LNCAP (cell line): ENCODE data around the gene SEMA5A.

ENCODE experiments used
- TF ChIP-seq, protein P1 (sequence below): fragments of 450-650 bp; IDR thresholded peaks from 2 replicates; pipeline ENCODE4 v1.5.1; 2017; ENCODE audit warnings: mild to moderate bottlenecking

Gene SEMA5A

DNA sequence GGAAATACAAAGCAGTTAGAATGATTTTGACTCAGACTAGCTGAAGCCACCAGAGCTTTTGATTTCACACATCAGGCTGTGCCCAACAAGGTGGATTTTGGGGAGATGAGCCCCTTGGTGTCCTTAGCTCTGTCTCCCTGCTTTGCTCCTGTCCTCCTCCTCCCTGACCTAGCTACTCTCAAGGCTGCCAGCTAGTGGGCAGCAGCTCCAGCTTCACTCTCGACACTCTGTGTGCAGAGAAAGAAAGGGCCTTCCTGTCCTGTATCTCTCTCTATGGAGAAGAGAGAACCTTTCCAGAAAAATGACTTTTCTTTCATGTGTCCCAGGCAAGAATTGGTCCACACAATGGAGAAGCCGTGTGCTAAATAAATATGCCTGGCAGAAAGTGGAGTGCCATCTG, 446.2 kb downstream of the SEMA5A start:
- TF ChIP-seq, protein P1, sequence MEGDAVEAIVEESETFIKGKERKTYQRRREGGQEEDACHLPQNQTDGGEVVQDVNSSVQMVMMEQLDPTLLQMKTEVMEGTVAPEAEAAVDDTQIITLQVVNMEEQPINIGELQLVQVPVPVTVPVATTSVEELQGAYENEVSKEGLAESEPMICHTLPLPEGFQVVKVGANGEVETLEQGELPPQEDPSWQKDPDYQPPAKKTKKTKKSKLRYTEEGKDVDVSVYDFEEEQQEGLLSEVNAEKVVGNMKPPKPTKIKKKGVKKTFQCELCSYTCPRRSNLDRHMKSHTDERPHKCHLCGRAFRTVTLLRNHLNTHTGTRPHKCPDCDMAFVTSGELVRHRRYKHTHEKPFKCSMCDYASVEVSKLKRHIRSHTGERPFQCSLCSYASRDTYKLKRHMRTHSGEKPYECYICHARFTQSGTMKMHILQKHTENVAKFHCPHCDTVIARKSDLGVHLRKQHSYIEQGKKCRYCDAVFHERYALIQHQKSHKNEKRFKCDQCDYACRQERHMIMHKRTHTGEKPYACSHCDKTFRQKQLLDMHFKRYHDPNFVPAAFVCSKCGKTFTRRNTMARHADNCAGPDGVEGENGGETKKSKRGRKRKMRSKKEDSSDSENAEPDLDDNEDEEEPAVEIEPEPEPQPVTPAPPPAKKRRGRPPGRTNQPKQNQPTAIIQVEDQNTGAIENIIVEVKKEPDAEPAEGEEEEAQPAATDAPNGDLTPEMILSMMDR: no peak

DNA sequence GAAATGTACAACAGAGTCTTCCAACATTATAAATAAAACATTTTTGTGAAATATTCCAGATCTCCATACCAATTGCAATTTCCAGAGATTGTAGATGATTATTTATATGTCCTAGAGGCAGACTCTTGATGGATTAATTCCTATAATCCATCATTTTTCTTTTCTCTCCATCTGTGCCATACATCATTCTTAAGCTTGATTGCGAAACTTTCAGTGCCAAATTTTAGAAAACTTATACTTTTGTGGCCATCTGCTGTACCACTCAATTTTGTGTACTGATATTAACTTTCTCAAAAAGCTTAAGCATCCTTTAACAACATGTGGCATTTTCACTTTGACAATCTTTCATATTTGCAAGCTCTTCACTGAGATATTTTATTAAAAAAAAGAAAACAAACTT, 446.9 kb downstream of the SEMA5A start:
- TF ChIP-seq, protein P1: no peak

DNA sequence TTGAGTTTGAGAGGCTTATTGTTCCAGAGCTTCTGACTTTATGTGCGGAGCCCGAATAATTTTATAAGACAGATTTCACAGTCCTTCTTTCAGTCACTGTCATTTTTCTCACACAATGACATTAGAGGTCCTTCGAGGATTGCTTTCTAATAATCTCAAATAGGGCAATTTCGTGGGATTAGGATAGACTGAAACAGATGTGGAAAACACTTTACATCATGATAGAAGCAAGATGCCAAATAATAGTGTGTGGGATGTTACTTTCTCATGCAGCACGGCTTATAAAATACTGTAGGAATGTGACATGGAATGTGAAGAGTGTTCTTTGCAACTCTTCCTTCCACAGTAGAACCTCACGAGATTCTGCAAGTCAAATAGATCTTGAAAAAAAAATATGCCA, 451.3 kb downstream of the SEMA5A start:
- TF ChIP-seq, protein P1: no peak

DNA sequence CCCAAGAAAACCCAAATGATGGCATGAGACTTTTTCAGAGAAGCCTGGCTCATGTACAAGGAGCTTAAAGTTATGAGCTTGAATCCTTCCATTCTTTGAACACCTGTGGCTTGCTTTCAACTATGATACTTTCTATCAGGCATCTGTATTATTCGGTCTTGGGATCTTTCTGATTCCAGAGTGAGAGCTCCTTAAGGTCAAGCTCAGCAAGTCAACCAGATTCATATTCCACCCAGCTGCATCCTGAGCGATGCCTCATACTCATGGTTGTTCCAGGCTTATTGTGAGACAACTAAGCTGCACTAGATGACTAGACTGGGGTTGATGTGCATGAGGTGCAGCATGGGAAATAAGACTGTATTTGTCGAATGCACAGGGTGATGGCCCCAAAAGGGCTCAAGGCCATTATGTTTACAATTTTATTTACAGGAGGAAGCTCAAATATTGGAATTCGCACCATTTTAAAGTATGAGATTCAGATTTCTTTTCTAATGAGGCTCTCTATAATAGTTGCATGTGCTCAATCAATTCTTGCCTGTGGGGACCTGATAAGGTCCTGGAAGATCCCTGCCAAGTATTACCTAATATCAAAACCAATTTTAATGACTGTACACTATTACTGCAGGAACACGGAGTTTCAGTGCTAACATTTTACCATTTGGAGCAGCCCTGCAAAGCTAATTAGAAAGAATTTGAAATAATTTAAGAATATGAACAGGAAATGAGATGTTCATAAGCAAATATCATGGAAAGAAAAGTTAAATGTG, 453.8 kb downstream of the SEMA5A start:
- TF ChIP-seq, protein P1: no peak

DNA sequence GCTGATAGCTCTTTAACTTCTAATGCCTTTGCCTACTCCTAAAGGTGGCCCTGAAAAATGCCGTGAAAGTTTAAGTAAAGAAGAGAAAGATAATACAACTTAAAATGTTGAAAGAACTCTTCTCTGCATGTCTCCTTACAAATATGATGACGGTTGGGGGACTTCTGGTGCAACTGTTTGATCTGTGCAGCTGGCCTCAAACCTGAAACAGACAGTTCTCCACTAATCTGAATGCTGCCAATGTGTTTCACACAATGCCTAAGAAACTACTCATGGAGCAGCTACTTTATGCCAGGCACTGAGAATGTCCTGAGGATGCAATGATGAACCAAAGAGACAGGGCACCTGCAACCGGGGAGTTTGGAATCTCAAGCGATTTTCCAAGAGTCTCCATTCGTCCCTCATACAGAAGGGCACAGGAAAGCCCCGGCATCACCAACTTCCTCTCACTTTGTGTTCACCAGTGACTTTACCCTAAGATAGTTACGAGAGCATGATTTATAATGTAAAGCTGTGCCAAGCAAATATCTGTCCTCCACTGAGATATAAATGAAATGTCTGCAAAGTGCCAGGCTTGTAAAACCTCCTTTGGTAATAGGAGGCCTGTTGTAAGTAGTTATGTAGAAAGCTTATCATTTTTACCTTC, 455.4 kb downstream of the SEMA5A start:
- TF ChIP-seq, protein P1: no peak

DNA sequence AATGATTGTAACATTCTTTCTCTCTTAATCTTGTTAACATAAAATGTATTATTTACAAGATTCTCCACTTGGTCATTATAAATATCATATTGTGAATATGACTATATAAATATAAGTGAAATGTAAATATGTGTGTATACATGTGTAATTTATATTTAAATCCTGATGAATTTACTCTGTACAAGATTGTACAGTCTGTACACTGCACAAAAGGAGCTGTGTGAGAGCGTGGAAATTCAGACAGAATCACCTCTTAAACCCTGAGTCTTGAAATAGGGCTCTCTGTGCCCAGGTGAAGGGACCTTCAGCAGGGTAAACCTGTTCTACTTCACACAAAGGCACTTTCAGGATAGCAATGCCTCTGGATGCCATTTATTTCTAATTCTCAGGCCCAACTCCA, 456.0 kb downstream of the SEMA5A start:
- TF ChIP-seq, protein P1: no peak

DNA sequence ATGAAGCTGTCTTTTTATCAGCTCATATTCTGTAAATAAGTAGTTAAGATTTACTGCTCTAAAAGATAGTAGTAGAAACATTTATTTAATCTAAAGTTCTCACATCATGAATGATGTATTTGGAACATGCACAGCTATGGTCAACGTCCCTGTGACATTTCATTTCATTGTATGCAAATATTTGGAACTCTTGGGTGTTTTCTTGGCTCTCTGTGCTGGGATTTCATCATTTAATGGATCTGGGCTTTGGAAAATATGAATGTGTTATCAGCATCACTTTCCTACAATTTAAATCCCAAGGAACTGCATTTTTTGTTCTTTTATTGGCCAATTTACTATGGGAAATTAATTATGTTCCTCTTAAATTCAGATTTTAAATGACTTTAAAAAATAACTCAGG, 462.9 kb downstream of the SEMA5A start:
- TF ChIP-seq, protein P1: no peak
